Brain pericyte (primary cell): ENCODE data around the gene MB21D2.
"Not testable (repeated sequence)": the region's sequence is repeated elsewhere in the genome, so short reads cannot be mapped to it uniquely, and the experiment has no call there.

Experiments
- DNase-seq: peaks from one replicate; pipeline ENCODE4 v3.0.0-alpha.2; 2012; ENCODE audit warnings: low read depth, low spot score

Gene MB21D2

GRCh38 chr3:192804502-192804901 is 113.2 kb downstream of the MB21D2 start:
- DNase-seq: no peak

GRCh38 chr3:192802957-192803899 is 114.4 kb downstream of the MB21D2 start:
- no peak for DNase-seq

GRCh38 chr3:192801985-192802384 is 115.7 kb downstream of the MB21D2 start:
- DNase-seq: no peak

- no peak for DNase-seq
These were observed 117.9 kb downstream of the MB21D2 start for GRCh38 chr3:192799721-192800120.

- DNase-seq: no peak
These were observed 122.6 kb downstream of the MB21D2 start for GRCh38 chr3:192795021-192795420.

- no peak for DNase-seq
These were observed 123.4 kb downstream of the MB21D2 start for GRCh38 chr3:192794216-192794615.

- not testable (repeated sequence) for DNase-seq
These were observed 128.7 kb downstream of the MB21D2 start for GRCh38 chr3:192788816-192789515.

GRCh38 chr3:192778508-192778907 is 139.1 kb downstream of the MB21D2 start:
- DNase-seq: no peak

GRCh38 chr3:192774341-192774740 is 143.3 kb downstream of the MB21D2 start:
- DNase-seq: not testable (repeated sequence)

- DNase-seq: no peak
These were observed 145.3 kb downstream of the MB21D2 start for GRCh38 chr3:192772240-192772894.

- DNase-seq: no peak
These were observed 159.0 kb downstream of the MB21D2 start for GRCh38 chr3:192758654-192759053.

GRCh38 chr3:192751148-192751547 is 166.5 kb downstream of the MB21D2 start:
- no peak for DNase-seq

GRCh38 chr3:192750201-192750600 is 167.5 kb downstream of the MB21D2 start:
- DNase-seq: no peak

- DNase-seq: no peak
These were observed 169.9 kb downstream of the MB21D2 start for GRCh38 chr3:192747746-192748145.

GRCh38 chr3:192747145-192747544 is 170.5 kb downstream of the MB21D2 start:
- DNase-seq: no peak
